NOMO-1 (cell line): ENCODE results near the gene OSBPL9.
A peak's percentile ranks its signal among the peaks of the same experiment; 100 is the strongest.
"Not testable (repeated sequence)": the region's sequence is repeated elsewhere in the genome, so short reads cannot be mapped to it uniquely, and the experiment has no call there.

Source experiments
- DNase-seq, 2 experiments: peaks; one replicate each; lab custom pipeline; 2025; ENCODE audit not compliant: unreplicated experiment in 2 of 2; lab: John Stamatoyannopoulos, UW

Gene OSBPL9

GRCh38 chr1:51607681-51608095 is 9.2 kb upstream of the OSBPL9 start:
- peak in 1 of 2 experiments; percentile 21 for DNase-seq

GRCh38 chr1:51610104-51610503 is 6.8 kb upstream of the OSBPL9 start:
- DNase-seq = not testable (repeated sequence)

GRCh38 chr1:51610637-51611036 is 6.3 kb upstream of the OSBPL9 start:
- no peak for DNase-seq

- no peak for DNase-seq
Measured at GRCh38 chr1:51612447-51612961, 4.4 kb upstream of the OSBPL9 start.

- DNase-seq = no peak
Measured at GRCh38 chr1:51615780-51616291, 1.1 kb upstream of the OSBPL9 start.

GRCh38 chr1:51616490-51616889 is 402 bp upstream of the OSBPL9 start:
- DNase-seq = no peak

- no peak for DNase-seq
Measured at GRCh38 chr1:51618715-51619114, 1.8 kb downstream of the OSBPL9 start.

- DNase-seq = no peak
Measured at GRCh38 chr1:51620470-51620869, 3.6 kb downstream of the OSBPL9 start.

GRCh38 chr1:51621161-51621560 is 4.3 kb downstream of the OSBPL9 start:
- no peak for DNase-seq

- DNase-seq = no peak
Measured at GRCh38 chr1:51621841-51622454, 5.1 kb downstream of the OSBPL9 start.

- DNase-seq = peak; percentile 38 to 77
Measured at GRCh38 chr1:51622455-51622913, 5.6 kb downstream of the OSBPL9 start.

- peak in 1 of 2 experiments; percentile 31 for DNase-seq
Measured at GRCh38 chr1:51623025-51623424, 6.1 kb downstream of the OSBPL9 start.

- no peak for DNase-seq
Measured at GRCh38 chr1:51623450-51623849, 6.6 kb downstream of the OSBPL9 start.

- no peak for DNase-seq
Measured at GRCh38 chr1:51624855-51625254, 8.0 kb downstream of the OSBPL9 start.

GRCh38 chr1:51627672-51628071 is 10.8 kb downstream of the OSBPL9 start:
- DNase-seq = peak; percentile 5 to 22

- DNase-seq = no peak
Measured at GRCh38 chr1:51628715-51629590, 12.1 kb downstream of the OSBPL9 start.

GRCh38 chr1:51629918-51630317 is 13.0 kb downstream of the OSBPL9 start:
- DNase-seq = no peak

GRCh38 chr1:51630393-51630792 is 13.5 kb downstream of the OSBPL9 start:
- DNase-seq = no peak

- no peak for DNase-seq
Measured at GRCh38 chr1:51630922-51631321, 14.0 kb downstream of the OSBPL9 start.

GRCh38 chr1:51631747-51632146 is 14.9 kb downstream of the OSBPL9 start:
- DNase-seq = no peak

GRCh38 chr1:51634618-51635017 is 17.7 kb downstream of the OSBPL9 start:
- no peak for DNase-seq

- DNase-seq = no peak
Measured at GRCh38 chr1:51635615-51636014, 18.7 kb downstream of the OSBPL9 start.
